RWPE1 (cell line): Measurements from ENCODE around the gene SAFB.
A peak's percentile ranks its signal among the peaks of the same experiment; 100 is the strongest.

Experiments used
- CTCF ChIA-PET: fragments of 350-600 bp; sonication (Branson Sonifier 250); formaldehyde crosslinking; extraction: SDS; loops from one replicate; lab custom pipeline; 2021; lab: Yijun Ruan, JAX
- POLR2A ChIA-PET: fragments of 400-600 bp; formaldehyde crosslinking; extraction: SDS; loops from one replicate; lab custom pipeline; 2020; ENCODE audit warnings: antibody characterized with exemption; ENCODE audit not compliant: low non-redundant PET; lab: Yijun Ruan, JAX
- DNase-seq: peaks from one replicate; pipeline ENCODE4 v3.0.0; 2012; ENCODE audit warnings: low spot score
- H3K27ac ChIP-seq: fragments of 450-650 bp; 2 replicates; pipeline ENCODE4 v1.5.1; 2017
- CTCF ChIP-seq: fragments of 450-650 bp; conservative IDR thresholded peaks from 2 replicates; pipeline ENCODE4 v1.5.1; 2017; ENCODE audit warnings: low read depth, mild to moderate bottlenecking

SAFB gene

GRCh38 chr19:5663904-5664303 lies 41.0 kb downstream of the SAFB start:
- ChIA-PET CTCF (no interaction called here), POLR2A (no interaction called here)
- DNase-seq: no peak
- TF ChIP-seq CTCF: no peak
- no peak overlapping the region for H3K27ac ChIP-seq

- ChIA-PET POLR2A (no interaction called here), CTCF (no interaction called here)
- no peak overlapping the region for H3K27ac ChIP-seq
- TF ChIP-seq CTCF: no peak
- DNase-seq: no peak
Observed at GRCh38 chr19:5664515-5664914, 41.6 kb downstream of the SAFB start.

- CTCF ChIA-PET: interaction anchor here (0.6 to 1.3 kb wide), 3 partner anchors 14 to 739 kb away, joined by 3 to 5 read pairs (median 4); no protein-coding TSS in a partner anchor
- DNase-seq: no peak
- no peak for TF ChIP-seq CTCF
- peak overlapping the region; percentile 12; the same call in 1 of the 2 replicates for H3K27ac ChIP-seq
- POLR2A ChIA-PET: no interaction called here
Observed at GRCh38 chr19:5665781-5666513, 43.1 kb downstream of the SAFB start.

DNA sequence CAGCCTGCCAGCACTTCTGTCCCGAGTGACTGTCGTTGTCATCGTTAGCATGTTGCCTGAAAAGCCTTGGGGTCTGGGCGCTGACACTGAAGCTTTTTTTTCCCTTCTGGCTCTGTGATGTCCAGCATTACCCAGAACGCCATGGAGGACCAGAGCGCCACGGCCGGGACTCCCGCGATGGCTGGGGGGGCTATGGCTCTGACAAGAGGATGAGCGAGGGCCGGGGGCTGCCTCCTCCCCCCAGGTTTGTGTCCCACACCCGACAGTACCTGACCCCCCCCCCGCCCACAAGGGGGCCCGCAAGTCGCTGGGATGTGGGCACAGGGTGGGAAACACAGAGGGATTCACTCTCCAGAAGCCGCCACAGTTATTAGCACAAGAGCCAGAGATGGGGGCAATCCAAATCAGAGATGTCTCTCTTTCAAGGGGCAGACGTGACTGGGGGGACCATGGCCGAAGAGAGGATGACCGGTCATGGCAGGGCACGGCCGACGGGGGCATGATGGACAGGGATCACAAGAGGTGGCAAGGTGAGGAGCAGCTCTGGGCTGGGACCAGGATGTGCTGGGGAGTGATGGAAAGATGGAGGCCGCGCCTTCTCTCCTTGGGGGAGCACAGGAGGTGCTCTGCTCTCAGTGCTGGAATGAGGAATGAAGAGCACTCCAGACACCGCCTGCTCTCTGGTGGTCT lies 44.2 kb downstream of the SAFB start:
- TF ChIP-seq CTCF: no peak
- no peak for DNase-seq
- POLR2A ChIA-PET: no interaction called here
- CTCF ChIA-PET: interaction anchor here (0.7 kb wide), 1 partner anchor 8 kb away, joined by 4 read pairs; no protein-coding TSS in a partner anchor
- H3K27ac ChIP-seq: peak overlapping the region; percentile 16

DNA sequence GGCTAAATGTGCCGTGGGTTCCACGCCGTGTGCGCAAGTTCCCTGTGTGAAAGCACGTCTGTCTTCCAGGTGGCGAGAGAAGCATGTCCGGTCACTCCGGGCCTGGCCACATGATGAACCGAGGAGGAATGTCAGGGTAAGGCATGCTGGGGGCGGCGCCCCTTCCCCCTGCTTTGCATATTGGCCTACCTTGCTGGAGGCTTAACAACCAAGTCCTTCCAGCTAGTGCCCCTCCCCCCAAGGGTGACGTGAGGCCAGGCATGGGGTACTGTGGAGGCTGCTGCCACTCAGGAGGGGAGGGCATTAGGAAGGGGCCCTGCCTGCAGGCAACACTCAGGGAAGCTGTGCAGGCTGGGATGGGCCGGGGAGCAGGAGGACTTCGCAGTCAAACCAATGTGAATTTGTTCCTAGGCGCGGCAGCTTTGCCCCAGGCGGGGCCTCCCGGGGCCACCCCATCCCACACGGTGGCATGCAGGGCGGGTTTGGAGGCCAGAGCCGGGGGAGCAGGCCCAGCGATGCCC lies 44.9 kb downstream of the SAFB start:
- no peak for DNase-seq
- ChIA-PET CTCF (no interaction called here), POLR2A (no interaction called here)
- TF ChIP-seq CTCF: no peak
- H3K27ac ChIP-seq: peak overlapping the region; percentile 16

- ChIA-PET POLR2A (no interaction called here), CTCF (no interaction called here)
- DNase-seq: no peak
- peak overlapping the region; percentile 49 for H3K27ac ChIP-seq
- no peak for TF ChIP-seq CTCF
Observed at GRCh38 chr19:5669212-5669611, 46.3 kb downstream of the SAFB start.
